ENCODE measurements around the gene ABLIM2. TPM values are rescaled to one million over a fixed set of nuclear protein-coding genes. Genes with fewer than 3 reads are reported as not detected.

ABLIM2 gene
- total RNA-seq, 1 experiment from 2014 or later, result 6.1 TPM

GRCh38 chr4:8095956-8096689 lies 62.5 kb downstream of the ABLIM2 start:
- Histone ChIP-seq H3K4me1 (ENCODE audit: control insufficient read depth in 1 of 2, insufficient read depth in 2 of 2, low read length in 2 of 2) (peaks cover 3 to 4% of the 10 kb centered on the region in 2 experiments; a peak in 1 of 4 replicates), H3K9me3 (ENCODE audit: control insufficient read depth in 1 of 2, insufficient read depth in 1 of 2, low read depth in 1 of 2, low read length in 2 of 2) (peaks cover 0 to 7% of the 10 kb centered on the region in 2 experiments; a peak in 1 of 4 replicates), H3K27ac (ENCODE audit: low read depth, low read length) (no peak overlapping the region), H3K9ac (ENCODE audit: low read length) (no peak overlapping the region), H3K79me2 (ENCODE audit: insufficient read depth, low read length) (no peaks in the 10 kb centered on the region), H2AFZ (ENCODE audit: low read depth, low read length, poor library complexity, severe bottlenecking) (no peak overlapping the region), H3K9me2 (ENCODE audit: insufficient read depth) (no peaks in the 10 kb centered on the region), H3K4me2 (ENCODE audit: low read length) (no peak overlapping the region), H3K27me3 (ENCODE audit: insufficient read depth, low read length) (no peaks in the 10 kb centered on the region), H3K4me3 (replicated peaks in 1 of 2; ENCODE audit: low read depth in 1 of 2, low read length in 2 of 2) (no peak overlapping the region), H4K20me1 (ENCODE audit: insufficient read depth) (no peaks in the 10 kb centered on the region), H3K36me3 (ENCODE audit: control insufficient read depth in 1 of 2, insufficient read depth in 2 of 2, low read length in 2 of 2) (no peaks in the 10 kb centered on the region)
- RAD21 ChIA-PET (ENCODE audit: low non-redundant PET in 1 of 2, low total read pairs in 2 of 2, uncharacterized antibody in 2 of 2, unreplicated experiment in 2 of 2), result no interaction called here
- DNase-seq (ENCODE audit: low read depth, low spot score), result no peak
- POLR2A ChIA-PET, result no interaction called here
- no peak for ATAC-seq
- CTCF ChIA-PET, result no interaction called here
- no TSS peak for BruUV-seq (replicated peaks)
- intact Hi-C loops (cut with micrococcal nuclease), result no loop called here
- TF ChIP-seq SP1 (IDR thresholded peaks at IDR 0.05; ENCODE audit: low read depth) (no peak), CBX3 (IDR thresholded peaks at IDR 0.05; ENCODE audit: low read depth) (no peak), EZH2 (IDR thresholded peaks at IDR 0.05) (no peak), TCF7L2 (IDR thresholded peaks at IDR 0.05; ENCODE audit: borderline replicate concordance, extremely low read depth, insufficient read depth, insufficient read length) (no peak), ZBTB33 (IDR thresholded peaks at IDR 0.05; ENCODE audit: extremely low read depth, insufficient replicate concordance, low read length) (no peak), RAD21 (IDR thresholded peaks at IDR 0.05; ENCODE audit: low read depth) (no peak), EZH2phosphoT487 (IDR thresholded peaks at IDR 0.05; ENCODE audit: borderline replicate concordance) (no peak), JUND (IDR thresholded peaks at IDR 0.05) (no peak), MAX (IDR thresholded peaks at IDR 0.05) (no peak), ELF1 (IDR thresholded peaks at IDR 0.05; ENCODE audit: borderline replicate concordance, low read depth) (no peak), POLR2A (IDR thresholded peaks at IDR 0.05; ENCODE audit: borderline replicate concordance, extremely low read depth, insufficient read depth, insufficient read length) (no peak), CEBPB (IDR thresholded peaks at IDR 0.05; ENCODE audit: low read depth) (no peak), FOSL1 (IDR thresholded peaks at IDR 0.05; ENCODE audit: low read depth) (no peak), REST (IDR thresholded peaks at IDR 0.05; ENCODE audit: low read depth) (no peak)
